ENCODE measurements around the gene C1orf210.
A peak's percentile ranks its signal among the peaks of the same experiment; 100 is the strongest.

The C1orf210 gene

DNA sequence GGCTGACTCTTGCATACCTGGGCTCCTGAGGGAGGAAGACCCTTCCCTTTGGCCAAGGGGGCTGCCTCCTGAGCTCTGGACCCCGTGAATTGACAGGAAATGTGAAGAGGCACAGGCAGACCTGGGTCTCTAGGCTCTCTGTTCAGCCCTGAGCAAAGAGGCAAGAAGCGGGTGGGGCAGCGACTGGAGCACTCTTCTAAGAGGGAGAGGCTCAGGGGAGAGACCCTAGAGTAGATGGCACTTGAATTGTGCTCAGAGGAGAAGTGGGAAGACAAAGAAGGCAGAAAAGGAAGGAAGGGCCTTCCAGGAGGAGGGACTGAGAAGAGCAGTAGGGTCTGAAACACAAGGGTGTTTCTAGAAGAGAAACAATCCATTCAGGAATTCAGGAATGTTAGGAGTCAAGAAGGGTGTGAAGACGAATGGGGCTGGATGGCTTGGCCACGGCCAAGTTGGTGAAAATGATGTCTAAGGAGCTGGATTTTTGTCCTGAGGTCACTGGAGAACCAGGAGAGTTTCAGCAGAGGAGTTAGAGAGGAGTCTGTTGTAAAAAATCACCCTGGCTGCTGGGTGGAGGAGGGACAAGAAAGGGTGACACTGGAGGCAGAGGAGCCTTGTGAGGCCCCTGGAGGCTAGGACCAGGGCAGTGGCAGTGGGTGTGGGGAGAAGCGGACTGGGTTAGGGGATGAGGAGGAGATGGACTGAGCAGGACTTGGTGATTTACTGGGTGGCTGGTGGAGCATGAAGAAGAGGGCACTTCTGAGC lies 20.7 kb upstream of the C1orf210 start:
- no peaks in the 10 kb centered on the region for H3K36me3 Mint-ChIP-seq (ENCODE audit: low read depth)
- H3K4me1 Mint-ChIP-seq (ENCODE audit: low read depth) = no peaks in the 10 kb centered on the region
- no peak for DNase-seq
- H3K9me3 Mint-ChIP-seq = no peaks in the 10 kb centered on the region
- H3K27ac Mint-ChIP-seq = no peak overlapping the region
- H3K27me3 Mint-ChIP-seq = no peaks in the 10 kb centered on the region
- no peak overlapping the region for H3K4me3 Mint-ChIP-seq

DNA sequence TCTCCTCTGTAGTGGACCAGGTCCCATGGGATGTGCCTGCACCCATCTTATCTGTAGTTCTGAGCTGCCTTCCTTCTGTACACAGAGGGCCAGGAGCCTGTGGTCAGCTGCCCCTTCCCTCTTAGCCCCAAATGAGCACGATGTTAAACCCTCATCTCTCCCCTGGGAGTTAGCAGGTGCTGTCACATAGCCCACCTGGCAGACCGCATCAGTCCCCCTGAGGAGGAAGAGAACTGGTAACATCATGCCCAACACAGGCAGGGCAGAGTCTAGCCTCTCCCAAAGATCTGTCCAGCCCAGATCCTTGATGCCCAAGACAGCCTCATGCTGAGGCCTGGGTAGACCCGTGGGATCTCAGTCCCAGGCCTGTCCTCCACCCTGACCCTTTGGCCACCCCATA lies 20.1 kb upstream of the C1orf210 start:
- Mint-ChIP-seq H3K27me3 (no peaks in the 10 kb centered on the region), H3K27ac (no peak overlapping the region), H3K9me3 (no peaks in the 10 kb centered on the region), H3K4me1 (ENCODE audit: low read depth) (no peaks in the 10 kb centered on the region), H3K36me3 (ENCODE audit: low read depth) (no peaks in the 10 kb centered on the region), H3K4me3 (no peak overlapping the region)
- no peak for DNase-seq

DNA sequence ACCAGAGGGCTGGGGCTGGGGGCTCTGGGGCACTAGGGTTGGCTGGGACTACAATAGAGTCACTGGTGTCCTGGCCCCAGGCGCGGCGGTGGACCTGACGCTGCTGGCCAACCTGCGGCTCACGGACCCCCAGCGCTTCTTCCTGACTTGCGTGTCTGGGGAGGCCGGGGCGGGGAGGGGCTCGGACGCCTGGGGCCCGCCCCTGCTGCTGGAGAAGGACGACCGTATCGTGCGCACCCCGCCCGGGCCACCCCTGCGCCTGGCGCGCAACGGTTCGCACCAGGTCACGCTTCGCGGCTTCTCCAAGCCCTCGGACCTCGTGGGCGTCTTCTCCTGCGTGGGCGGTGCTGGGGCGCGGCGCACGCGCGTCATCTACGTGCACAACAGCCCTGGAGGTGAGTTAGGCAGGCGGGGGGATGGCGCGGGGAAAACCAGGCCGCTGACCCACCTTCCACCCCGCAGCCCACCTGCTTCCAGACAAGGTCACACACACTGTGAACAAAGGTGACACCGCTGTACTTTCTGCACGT lies 19.5 kb upstream of the C1orf210 start:
- H3K36me3 Mint-ChIP-seq (ENCODE audit: low read depth) = no peaks in the 10 kb centered on the region
- no peaks in the 10 kb centered on the region for H3K9me3 Mint-ChIP-seq
- no peak for DNase-seq
- no peaks in the 10 kb centered on the region for H3K4me1 Mint-ChIP-seq (ENCODE audit: low read depth)
- H3K27me3 Mint-ChIP-seq = no peaks in the 10 kb centered on the region
- H3K4me3 Mint-ChIP-seq = no peak overlapping the region
- no peak overlapping the region for H3K27ac Mint-ChIP-seq

DNA sequence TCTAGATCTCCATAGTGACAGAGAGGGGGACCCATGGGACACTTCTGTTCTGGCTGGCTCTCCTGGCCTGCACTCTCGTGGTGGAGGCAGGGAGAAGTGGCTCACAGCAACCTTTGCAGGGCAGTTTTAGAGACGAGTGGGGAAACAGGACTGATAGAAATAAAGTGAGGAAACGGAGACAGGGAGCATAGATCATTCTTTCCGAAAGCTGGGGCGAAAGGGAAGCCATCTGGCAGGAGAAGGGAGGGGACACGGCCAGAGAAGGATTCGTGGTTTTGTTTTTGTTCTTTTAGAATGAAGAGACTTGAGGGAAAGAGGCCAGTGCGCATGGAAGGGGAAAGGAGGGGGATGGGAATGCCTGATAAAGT lies 18.9 kb upstream of the C1orf210 start:
- no peaks in the 10 kb centered on the region for H3K9me3 Mint-ChIP-seq
- H3K4me1 Mint-ChIP-seq (ENCODE audit: low read depth) = no peaks in the 10 kb centered on the region
- H3K4me3 Mint-ChIP-seq = no peak overlapping the region
- DNase-seq = no peak
- no peaks in the 10 kb centered on the region for H3K36me3 Mint-ChIP-seq (ENCODE audit: low read depth)
- H3K27me3 Mint-ChIP-seq = no peaks in the 10 kb centered on the region
- no peak overlapping the region for H3K27ac Mint-ChIP-seq

DNA sequence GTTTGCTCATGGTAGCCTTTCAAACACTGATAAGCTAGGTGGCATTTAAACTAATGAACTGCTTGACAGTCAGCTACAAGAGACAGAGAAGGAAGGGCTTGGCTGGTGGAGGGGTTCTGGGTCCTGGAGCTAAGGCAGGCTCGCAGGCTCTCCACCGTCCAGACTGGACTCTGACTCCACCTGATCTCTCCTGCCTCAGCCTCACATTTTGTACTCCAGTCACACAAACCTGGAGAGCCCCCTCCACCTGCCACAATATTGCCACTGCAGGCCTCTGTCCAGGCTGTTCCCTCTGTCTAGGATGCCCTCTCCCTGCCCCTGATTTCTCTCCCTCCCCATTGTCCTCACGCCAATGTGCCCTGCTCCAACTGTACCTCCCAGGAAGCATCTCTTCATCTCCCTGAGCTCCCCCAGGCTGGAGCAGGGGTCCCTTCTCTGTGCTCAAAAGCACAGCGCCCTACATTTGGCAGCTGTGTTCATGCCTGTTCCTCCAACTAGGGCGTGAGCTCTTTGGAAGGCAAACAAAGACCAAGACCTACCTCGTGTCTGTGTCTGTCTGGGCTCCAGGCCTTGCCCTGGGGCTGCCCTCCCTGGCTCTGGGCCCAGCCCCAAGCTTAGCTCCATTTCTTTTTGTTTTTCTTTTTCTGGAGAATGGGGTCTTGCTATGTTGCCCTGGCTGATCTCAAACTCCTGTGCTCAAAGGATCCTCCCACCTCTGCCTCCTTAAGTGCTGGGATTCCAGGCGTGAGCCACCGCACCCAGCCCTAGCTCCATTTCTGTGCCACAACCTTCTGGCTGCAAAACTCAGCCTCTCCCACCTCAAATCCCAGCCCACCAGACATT lies 18.3 kb upstream of the C1orf210 start:
- no peaks in the 10 kb centered on the region for H3K9me3 Mint-ChIP-seq
- no peaks in the 10 kb centered on the region for H3K4me1 Mint-ChIP-seq (ENCODE audit: low read depth)
- H3K36me3 Mint-ChIP-seq (ENCODE audit: low read depth) = no peaks in the 10 kb centered on the region
- no peaks in the 10 kb centered on the region for H3K27me3 Mint-ChIP-seq
- H3K4me3 Mint-ChIP-seq = no peak overlapping the region
- no peak for DNase-seq
- no peak overlapping the region for H3K27ac Mint-ChIP-seq

DNA sequence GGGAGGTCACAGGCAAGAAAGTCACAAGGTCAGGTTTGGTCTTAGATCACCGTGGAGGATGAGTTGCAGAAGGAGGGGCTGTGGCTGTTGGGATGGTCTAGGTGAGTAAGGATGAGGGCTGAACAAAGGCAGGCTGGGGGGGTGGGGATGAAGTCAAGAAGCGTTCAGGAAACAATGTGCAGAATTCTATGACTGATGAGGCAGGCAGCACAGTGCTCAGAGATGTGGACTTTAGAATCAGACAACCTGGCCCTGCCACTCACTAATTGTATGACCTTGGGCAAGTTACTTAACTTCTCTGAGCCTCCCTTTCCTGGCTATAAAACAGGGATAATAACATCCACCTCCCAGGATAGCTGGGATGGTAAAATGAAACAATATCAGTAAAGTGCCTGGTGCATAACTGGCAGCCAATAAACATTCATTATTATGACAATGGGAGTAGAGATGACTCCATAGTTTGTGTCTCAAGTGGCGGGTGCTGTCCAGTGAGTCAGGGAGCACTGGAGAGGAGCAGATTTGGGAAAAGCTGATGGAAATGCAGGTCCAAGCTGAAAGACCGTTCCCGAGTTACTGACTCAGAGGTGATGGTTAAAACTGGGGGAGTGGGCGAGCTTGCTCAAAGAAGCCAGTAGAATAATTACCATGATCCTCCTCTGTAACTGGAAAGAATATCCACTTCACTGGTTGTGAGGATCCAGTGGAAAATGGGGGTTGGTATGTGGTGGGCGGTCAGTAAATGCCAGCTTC lies 17.5 kb upstream of the C1orf210 start:
- H3K4me3 Mint-ChIP-seq = no peak overlapping the region
- no peak for DNase-seq
- H3K9me3 Mint-ChIP-seq = no peaks in the 10 kb centered on the region
- no peaks in the 10 kb centered on the region for H3K36me3 Mint-ChIP-seq (ENCODE audit: low read depth)
- no peaks in the 10 kb centered on the region for H3K27me3 Mint-ChIP-seq
- H3K27ac Mint-ChIP-seq = no peak overlapping the region
- H3K4me1 Mint-ChIP-seq (ENCODE audit: low read depth) = no peaks in the 10 kb centered on the region

DNA sequence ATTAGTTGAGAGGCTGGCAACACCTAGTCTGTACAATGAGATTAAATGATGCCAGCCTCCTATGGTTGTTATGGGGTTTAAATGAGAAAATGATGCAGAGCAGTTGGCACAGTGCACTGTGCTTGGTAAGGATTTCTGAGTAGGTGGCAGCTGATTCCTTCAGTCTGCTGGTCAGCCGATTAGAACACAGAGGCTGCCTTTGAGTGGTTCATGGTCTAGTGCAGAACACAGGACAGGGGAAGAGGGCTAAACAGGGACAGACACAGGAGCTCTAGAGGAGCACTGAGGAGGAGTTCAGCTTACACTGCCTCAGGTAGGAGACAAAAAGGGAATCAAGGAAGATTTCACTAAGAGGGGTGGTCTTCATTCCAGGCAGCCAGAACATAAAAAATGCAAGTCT lies 16.8 kb upstream of the C1orf210 start:
- Mint-ChIP-seq H3K36me3 (ENCODE audit: low read depth) (no peaks in the 10 kb centered on the region), H3K27ac (no peak overlapping the region), H3K27me3 (no peaks in the 10 kb centered on the region), H3K4me3 (no peak overlapping the region), H3K4me1 (ENCODE audit: low read depth) (no peaks in the 10 kb centered on the region), H3K9me3 (no peaks in the 10 kb centered on the region)
- no peak for DNase-seq

DNA sequence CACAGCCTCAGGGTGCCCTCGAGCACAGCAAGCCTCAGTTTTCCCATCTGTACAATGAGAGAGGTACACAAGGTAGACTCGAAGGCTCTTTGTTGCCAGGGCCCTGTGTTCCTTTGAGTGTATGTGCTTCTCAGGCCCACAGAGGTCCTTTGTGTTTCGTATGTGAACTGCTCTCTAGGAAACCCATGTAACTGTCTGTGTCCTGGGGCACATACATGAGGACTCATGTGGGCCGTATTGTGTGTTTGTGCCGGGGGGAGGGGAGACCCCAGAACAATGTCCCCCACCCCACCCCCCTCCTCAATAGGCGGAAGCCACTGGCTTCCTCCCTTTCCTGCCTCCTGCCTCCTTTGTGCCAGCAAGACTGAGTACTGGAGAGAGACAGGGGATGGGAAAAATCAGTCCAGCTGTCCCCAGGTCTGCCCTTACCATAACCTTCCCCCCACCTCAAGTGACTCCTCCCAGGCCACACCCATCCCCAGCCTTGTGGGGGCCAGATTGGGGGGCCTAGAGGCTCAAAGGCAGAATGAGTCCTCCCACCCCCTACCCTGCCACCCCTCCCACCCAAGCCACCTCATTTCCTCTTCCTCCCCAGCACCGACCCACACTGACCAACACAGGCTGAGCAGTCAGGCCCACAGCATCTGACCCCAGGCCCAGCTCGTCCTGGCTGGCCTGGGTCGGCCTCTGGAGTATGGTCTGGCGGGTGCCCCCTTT lies 15.2 kb upstream of the C1orf210 start, which contains the start of gene TIE1:
TSS of gene TIE1 (plus strand) at position 605 of the 717 bp plus-strand sequence. CDS start at position 695, 90 bp downstream.
- no peak within 1 kb of the TSS for H3K4me3 Mint-ChIP-seq
- no peaks in the 10 kb centered on the region for H3K36me3 Mint-ChIP-seq (ENCODE audit: low read depth)
- no peak within 1 kb of the TSS for H3K27ac Mint-ChIP-seq
- peaks cover 12% of the 10 kb centered on the region for H3K4me1 Mint-ChIP-seq (ENCODE audit: low read depth)
- no peaks in the 10 kb centered on the region for H3K9me3 Mint-ChIP-seq
- H3K27me3 Mint-ChIP-seq = no peaks in the 10 kb centered on the region
- DNase-seq = no peak

DNA sequence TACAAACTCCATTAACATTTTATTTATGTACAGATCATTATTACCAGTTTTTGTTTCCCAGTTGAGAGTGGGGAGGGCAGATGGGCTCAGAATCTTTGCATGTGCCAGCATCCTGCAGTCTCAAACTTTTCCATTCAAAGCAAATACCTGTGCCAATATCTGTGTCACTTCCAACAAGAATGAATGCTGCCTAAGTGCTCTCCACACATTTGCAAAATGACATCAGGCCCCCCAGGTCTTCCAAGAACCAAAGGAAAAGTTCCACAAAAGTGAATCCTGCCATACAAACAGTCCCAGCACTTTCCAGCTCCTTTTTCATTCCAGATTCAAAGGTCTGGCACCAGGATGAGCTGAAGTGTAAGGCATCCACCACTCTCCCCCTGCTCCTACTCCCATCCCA lies 13.7 kb upstream of the C1orf210 start:
- H3K36me3 Mint-ChIP-seq (ENCODE audit: low read depth) = no peaks in the 10 kb centered on the region
- H3K4me3 Mint-ChIP-seq = no peak overlapping the region

DNA sequence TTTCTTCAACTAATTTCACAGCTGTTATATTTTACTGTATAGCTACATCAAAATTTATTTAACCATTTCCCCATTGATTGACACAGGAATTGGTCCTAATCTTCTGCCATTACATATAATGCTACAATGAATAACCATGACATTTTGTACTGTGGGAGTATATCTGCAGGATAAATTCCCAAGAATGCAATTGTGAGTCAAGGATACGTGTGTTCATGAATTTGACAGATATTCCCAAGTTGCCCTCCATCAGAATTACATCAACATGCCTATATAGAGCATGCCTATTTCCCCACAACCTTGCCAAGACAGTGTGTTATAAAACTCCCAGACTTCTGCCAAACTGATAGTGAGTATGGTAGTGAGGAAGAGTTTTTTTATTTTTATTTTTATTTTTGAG lies 12.7 kb upstream of the C1orf210 start:
- no peak for DNase-seq
- H3K27ac Mint-ChIP-seq = no peak overlapping the region
- H3K27me3 Mint-ChIP-seq = no peaks in the 10 kb centered on the region
- H3K9me3 Mint-ChIP-seq = no peaks in the 10 kb centered on the region
- H3K36me3 Mint-ChIP-seq (ENCODE audit: low read depth) = no peaks in the 10 kb centered on the region
- H3K4me3 Mint-ChIP-seq = no peak overlapping the region
- peaks cover 22% of the 10 kb centered on the region for H3K4me1 Mint-ChIP-seq (ENCODE audit: low read depth)

More for the DNA sequence above, 13.7 kb upstream of the C1orf210 start:
- Mint-ChIP-seq H3K27me3 (no peaks in the 10 kb centered on the region), H3K27ac (no peak overlapping the region), H3K4me1 (ENCODE audit: low read depth) (peaks cover 22% of the 10 kb centered on the region), H3K9me3 (no peaks in the 10 kb centered on the region)
- DNase-seq = no peak

DNA sequence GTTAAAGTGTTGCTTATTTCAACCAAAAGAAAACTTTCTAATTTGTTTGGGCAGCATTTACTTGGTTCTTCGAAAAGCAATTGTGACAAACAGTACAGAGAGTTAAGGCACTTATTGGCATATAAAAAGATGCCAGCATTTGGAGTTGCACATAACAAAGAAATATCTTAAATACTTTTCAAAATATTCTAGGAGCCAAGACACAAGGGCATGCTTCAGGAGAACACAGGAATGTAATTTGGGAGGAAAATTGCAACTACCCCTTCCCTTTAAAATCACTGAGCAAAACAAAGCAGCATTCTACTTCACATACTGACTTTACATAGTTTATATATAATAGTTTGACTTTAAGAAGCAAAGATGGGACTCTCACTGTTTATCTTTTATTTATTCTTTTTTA lies 10.8 kb upstream of the C1orf210 start:
- H3K27ac Mint-ChIP-seq = peak overlapping the region; percentile 79
- no peaks in the 10 kb centered on the region for H3K36me3 Mint-ChIP-seq (ENCODE audit: low read depth)
- no peaks in the 10 kb centered on the region for H3K27me3 Mint-ChIP-seq
- DNase-seq = no peak
- no peak overlapping the region for H3K4me3 Mint-ChIP-seq
- H3K4me1 Mint-ChIP-seq (ENCODE audit: low read depth) = peaks cover 22% of the 10 kb centered on the region
- H3K9me3 Mint-ChIP-seq = no peaks in the 10 kb centered on the region

DNA sequence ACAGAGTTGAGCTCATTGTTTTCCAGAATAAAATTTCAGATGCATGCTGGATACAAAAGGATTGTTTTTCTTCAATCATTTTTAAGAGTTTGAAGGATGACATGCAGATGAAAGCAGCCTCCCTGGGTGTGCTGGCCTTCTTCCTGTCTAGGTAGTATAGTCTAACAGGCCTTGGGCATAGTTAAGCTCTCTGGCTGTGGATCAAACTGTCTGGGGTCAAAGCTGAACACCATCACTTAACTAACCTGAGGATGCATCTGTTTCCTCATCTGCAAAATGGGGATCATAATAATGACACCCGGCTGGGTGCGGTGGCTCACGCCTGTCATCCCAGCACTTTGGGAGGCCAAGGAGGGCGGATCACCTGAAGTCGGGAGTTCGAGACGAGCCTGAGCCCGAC lies 9.4 kb upstream of the C1orf210 start:
- H3K9me3 Mint-ChIP-seq = no peaks in the 10 kb centered on the region
- no peak overlapping the region for H3K4me3 Mint-ChIP-seq
- H3K4me1 Mint-ChIP-seq (ENCODE audit: low read depth) = peaks cover 22% of the 10 kb centered on the region
- no peak for DNase-seq
- no peaks in the 10 kb centered on the region for H3K27me3 Mint-ChIP-seq
- H3K36me3 Mint-ChIP-seq (ENCODE audit: low read depth) = no peaks in the 10 kb centered on the region
- H3K27ac Mint-ChIP-seq = peak overlapping the region; percentile 37

DNA sequence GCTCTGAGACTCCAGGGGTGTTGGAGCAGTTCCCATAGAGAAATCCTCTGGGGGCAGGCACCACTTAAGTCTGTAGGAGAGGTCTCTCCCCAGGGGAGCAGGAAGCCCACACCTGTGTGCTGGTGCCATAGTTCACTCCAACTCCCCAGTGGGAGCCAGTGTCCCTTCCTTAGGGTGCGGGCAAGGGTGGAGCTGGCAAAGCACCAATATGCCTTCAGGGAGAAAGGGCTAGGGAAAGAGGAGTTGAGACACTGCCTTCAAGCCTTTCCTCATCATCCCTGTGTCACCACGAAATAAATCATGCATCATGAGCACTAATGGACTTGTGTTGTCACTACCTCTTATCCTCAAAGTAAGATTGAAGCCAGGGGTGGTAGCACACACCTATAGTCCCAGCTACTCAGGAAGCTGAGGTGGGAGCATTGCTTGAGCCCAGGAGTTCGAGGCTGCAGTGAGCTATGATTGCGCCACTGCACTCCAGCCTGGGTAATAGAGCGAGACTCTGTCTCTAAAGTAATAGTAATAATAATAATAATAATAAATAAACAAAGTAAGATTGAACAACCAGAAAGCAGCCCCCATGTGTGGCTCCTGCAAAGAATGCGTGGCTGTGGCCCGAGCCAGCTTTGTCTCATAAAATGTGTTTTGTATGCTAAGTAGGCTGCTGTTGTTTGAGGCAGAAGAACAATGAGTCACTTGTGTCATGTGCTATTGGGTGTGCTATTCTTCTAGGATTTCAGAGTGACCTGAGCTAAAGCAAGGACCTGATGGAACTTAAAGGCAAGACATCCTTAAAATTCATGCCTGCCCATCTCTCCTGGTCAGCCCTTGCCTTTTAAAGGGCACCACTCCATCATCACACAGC lies 8.7 kb upstream of the C1orf210 start:
- DNase-seq = no peak
- H3K4me3 Mint-ChIP-seq = no peak overlapping the region
- no peak overlapping the region for H3K27ac Mint-ChIP-seq

More for the DNA sequence above, 8.7 kb upstream of the C1orf210 start:
- Mint-ChIP-seq H3K9me3 (no peaks in the 10 kb centered on the region), H3K4me1 (ENCODE audit: low read depth) (peaks cover 22% of the 10 kb centered on the region), H3K27me3 (no peaks in the 10 kb centered on the region), H3K36me3 (ENCODE audit: low read depth) (no peaks in the 10 kb centered on the region)

Measured in activated T-cell treated with anti-CD3 and anti-CD28 coated beads, Interleukin-2, amount 50 U/mL, for 24 hours (primary cell).